Measurements from ENCODE around the gene LAPTM4A.
A peak's percentile ranks its signal among the peaks of the same experiment; 100 is the strongest.

Gene LAPTM4A

DNA sequence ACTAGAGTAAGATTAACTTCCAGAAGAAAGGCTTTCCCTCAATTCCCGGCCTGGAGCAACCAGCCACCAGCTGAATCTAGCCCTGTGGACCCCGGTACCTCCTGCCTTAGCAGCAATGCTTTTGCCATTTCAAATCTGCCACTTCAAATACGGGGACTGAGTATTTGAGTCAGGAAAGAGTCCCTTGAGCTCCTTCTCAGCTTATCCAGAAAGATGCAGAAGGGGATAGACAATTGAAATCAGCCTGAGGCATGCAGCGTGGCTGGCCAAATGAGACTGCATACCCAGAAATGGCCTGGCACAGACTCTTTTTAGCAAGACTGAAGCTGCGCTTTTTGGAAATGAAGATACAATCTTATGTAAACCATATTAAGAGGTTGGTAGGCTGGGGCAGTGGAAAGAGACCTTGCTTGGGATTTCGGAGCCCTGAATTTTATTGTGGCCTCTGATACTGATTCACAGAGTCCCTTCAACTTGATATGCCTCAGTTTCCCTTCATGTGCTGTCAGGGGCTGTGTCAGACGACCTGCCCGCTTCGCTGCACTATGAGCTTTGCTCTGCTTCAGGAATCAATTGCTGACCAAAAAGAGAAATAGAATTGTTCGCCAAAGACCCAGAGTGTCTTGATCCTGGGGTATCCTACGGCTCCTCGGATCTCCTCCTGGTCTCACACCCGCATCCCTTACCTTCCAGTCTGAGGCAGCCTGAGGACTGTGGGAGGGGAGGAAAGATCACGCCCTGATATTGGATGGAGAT, 40.0 kb downstream of the LAPTM4A start:
- TF ChIP-seq ZNF274 (IDR thresholded peaks at IDR 0.05; ENCODE audit: low read depth, low read length) = no peak
- no peak overlapping the region for H3K4me3 ChIP-seq (ENCODE audit: low read length)

DNA sequence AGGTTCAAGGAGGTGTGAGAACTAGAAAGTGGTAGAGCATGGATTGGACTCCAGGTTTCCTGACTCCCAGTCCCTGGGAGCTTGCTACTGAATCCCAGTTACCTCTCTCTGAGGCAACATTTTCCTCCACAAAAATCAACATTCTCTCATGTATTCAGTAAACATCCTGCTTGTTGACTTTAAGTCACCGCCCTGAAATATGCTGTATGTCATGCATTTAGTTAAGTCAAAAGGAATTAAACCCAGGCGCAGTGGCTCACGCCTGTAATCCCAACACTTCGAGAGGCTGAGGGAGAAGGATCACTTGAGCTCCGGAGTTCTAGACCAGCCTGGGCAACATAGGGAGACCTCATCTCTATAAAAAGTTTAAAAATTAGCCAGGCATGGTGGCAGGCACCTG, 42.7 kb downstream of the LAPTM4A start:
- TF ChIP-seq ZNF274 (IDR thresholded peaks at IDR 0.05; ENCODE audit: low read depth, low read length) = no peak

DNA sequence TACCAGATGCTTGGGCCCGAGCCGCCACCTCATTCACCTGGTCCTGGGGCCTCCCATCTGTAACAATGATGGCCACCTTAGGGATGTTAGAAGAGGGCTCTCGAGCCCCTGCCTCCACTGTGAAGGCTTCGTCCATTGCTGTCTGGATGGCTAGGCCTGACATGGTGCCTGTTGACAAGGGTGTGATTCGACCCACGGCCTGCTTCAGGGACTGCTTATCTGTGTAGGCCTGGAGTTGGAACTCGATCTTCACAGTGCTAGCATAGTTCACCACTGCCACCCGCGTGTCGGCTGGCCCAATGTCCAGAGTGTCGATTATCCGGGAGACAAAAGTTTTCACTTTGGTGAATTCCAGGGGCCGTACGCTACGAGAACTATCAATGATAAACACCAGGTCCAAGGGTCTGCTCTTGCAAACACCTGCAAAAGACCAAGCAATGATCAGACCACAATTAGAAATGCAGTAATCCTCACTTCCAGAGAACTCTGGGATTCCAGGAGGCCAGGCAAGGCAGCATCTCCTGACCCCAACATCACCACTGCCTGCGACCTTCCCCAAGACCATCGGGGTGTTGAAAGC, 45.4 kb downstream of the LAPTM4A start:
- no peak overlapping the region for H3K4me3 ChIP-seq (ENCODE audit: low read length)
- no peak for TF ChIP-seq ZNF274 (IDR thresholded peaks at IDR 0.05; ENCODE audit: low read depth, low read length)

More for the DNA sequence above, 42.7 kb downstream of the LAPTM4A start:
- H3K4me3 ChIP-seq (ENCODE audit: low read length) = no peak overlapping the region

DNA sequence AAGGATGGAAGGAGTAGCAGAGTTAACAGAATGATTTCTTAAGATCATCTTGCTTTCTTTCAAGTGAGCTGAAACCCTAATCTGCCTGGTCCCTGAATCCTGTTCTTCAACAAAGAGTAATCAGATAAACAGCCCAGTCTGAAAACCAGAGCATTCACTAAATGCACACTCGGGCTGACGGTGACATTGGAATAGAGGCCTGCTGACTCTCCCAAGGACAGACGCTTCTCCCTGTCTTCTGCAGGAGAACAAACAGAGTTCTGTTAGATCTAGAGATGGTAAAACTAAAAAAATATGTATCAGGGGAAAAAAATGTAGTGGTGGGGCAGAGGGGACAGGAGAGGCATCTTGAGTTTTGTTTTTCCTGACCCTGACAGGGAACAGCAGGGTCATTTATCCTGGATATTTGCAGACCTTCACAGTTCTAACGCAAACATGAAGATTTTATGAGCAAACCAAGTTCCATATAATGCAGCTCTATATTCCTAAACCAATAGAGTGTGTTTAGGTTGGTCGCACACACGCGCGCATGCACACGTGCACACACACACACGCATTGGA, 46.3 kb downstream of the LAPTM4A start:
- no peak for TF ChIP-seq ZNF274 (IDR thresholded peaks at IDR 0.05; ENCODE audit: low read depth, low read length)
- no peak overlapping the region for H3K4me3 ChIP-seq (ENCODE audit: low read length)

DNA sequence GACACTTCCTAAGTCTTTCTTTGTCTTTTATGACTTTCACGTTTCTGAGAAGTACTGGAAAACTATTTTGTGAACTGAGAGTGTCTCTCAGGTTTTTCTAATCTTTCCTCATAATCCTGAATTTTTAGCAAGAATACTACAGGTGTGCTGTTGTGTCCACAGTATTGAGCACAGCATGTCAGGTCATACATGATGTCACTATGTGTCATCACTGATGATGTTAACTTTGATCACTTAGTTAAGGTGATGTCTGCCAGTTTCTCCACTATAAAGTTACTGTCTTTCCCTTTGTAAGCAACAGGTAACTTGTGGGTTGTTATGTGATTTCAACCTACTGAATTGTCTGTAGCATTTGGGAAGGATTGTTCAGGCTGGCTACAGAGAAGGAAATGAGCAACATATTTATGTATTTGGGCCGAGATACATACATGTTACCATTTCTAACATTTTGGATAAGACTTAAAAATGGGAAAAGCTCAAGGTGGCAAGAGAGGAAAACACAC, 50.0 kb downstream of the LAPTM4A start:
- TF ChIP-seq ZNF274 (IDR thresholded peaks at IDR 0.05; ENCODE audit: low read depth, low read length) = no peak
- H3K4me3 ChIP-seq (ENCODE audit: low read length) = no peak overlapping the region

DNA sequence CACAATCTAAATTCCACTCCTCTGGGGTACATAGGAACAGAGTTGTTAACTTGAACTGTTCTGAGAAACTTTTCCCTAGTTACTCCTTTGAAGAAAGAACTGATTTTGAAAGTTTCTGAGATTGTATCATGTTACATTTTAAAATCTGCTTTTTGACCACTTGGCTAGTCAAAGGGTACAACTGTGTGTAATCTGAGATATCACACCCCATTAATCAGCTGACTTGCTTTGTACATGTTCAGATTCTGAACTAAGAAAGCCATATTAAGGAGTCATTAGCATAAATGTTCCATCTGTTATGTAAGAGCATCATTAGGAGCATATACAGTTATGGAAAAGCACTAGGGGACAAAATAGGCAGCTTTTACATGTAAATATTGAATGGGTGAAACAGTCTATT, 57.7 kb downstream of the LAPTM4A start:
- no peak overlapping the region for H3K4me3 ChIP-seq (ENCODE audit: low read length)
- no peak for TF ChIP-seq ZNF274 (IDR thresholded peaks at IDR 0.05; ENCODE audit: low read depth, low read length)

DNA sequence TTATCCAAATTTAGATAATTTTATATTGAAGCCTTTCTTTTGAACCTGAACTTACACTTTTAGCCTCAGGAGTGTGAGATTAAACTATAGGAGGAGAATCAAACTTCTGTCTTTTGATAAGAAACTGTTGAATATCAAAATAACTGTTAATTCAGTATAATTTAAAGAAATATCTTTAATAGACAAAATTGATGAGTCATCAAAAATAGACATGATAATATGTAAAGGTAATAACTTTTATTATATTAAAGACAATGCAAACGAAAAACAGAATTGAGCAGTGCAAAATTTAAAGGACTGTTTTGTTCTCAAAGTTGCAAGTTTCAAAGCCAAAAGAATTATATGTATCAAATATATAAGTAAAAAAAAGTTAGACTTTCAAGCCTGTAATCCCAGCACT, 59.5 kb downstream of the LAPTM4A start:
- H3K4me3 ChIP-seq (ENCODE audit: low read length) = no peak overlapping the region
- TF ChIP-seq ZNF274 (IDR thresholded peaks at IDR 0.05; ENCODE audit: low read depth, low read length) = no peak

DNA sequence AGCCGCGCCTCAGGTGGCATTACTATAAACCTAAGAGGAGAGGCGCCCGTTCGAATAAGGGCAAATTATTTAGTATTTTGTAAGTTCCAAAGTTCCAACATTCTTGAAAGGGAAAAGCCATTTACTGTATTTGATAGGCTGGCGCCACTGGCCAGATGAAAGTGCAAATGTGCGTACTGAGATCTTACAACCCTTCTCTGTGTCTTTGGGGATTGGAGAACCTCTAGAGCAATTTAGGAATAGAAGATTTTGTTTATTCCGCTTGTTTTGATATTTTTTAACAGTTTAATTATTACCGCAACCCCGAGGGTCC, 61.1 kb downstream of the LAPTM4A start:
- peak overlapping the region; percentile 85 for H3K4me3 ChIP-seq (ENCODE audit: low read length)
- no peak for TF ChIP-seq ZNF274 (IDR thresholded peaks at IDR 0.05; ENCODE audit: low read depth, low read length)

DNA sequence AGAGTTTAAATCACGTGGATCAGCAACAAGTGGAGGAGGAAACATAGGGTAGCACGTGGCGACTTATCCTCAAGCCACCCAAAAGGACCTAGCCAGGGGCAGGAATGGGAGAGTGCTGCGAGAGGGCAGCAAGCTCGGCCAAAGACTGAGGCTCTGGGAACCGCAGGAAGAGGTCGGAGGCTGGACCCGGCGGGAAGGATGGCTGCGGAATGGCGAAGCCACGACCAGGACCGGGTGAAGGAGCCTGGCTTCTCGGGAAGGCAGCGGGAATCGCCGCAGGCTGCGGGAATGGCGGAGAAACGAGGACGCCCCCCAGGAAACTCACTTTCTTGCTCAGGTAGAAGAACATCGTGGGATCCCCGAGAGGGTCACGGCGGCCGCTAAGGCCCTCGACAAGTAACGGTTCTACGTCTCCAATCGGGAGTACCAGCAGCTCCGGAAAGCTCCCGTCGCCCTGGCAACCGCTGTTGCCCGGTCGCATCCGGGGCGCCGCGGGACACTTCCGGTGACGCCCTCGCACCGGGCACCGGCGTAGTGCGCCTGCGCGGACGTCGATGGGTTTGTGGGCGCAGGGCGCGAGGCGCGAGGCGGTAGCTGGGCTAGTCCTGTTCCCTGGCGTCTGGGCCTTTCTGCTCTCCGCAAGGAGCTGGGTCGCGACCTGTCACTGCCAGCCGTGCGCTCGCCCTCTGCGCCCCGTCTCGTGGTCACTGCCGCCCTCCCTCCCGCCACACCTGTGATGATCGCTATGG, 61.6 kb downstream of the LAPTM4A start, which contains the start of gene WDR35:
Gene WDR35 (minus strand): TSS at position 439 of the 749 bp plus-strand sequence. CDS start 90 bp downstream, at position 349.
- TF ChIP-seq ZNF274 (IDR thresholded peaks at IDR 0.05; ENCODE audit: low read depth, low read length) = no peak

DNA sequence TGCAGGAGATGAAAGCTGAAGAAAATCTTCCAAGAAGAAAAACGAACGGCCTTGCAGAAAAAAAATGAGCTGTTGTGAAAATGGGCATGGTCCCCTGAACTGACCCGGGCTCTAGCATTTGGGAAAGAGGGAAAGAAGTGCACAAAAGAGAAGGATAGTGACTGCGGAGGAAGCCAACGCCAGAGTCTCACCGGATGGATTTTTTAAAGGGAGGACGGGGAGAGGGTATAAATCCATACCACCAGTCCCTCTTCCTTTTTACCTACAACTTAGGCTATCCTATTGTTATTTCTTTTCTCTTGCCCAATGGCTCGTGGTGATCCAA, 62.1 kb downstream of the LAPTM4A start:
- H3K4me3 ChIP-seq (ENCODE audit: low read length) = peak overlapping the region; percentile 85
- no peak for TF ChIP-seq ZNF274 (IDR thresholded peaks at IDR 0.05; ENCODE audit: low read depth, low read length)

More for the DNA sequence above, 61.6 kb downstream of the LAPTM4A start, which contains the start of gene WDR35:
- H3K4me3 ChIP-seq (ENCODE audit: low read length) = peak within 1 kb of the TSS; percentile 85

DNA sequence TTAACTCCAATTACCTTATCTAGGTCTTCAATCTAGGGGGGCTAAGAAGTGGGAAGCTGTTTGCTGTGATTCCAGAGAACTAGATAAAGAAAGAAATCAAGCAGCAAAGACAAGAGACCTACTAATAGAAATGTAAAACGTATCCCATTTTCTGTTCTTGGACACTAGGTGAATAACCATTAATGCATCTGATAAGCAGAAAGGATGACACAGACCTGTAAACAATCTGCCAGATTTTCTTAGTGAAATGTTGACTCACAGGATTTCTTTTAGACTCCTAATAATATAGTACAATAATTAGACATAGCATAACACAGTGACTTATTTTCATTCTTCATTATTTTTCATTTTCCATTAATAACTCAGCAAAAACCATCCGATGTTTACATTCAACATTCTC, 62.8 kb downstream of the LAPTM4A start:
- no peak for TF ChIP-seq ZNF274 (IDR thresholded peaks at IDR 0.05; ENCODE audit: low read depth, low read length)
- H3K4me3 ChIP-seq (ENCODE audit: low read length) = peak overlapping the region; percentile 85; the same call in 1 of the 2 replicates

DNA sequence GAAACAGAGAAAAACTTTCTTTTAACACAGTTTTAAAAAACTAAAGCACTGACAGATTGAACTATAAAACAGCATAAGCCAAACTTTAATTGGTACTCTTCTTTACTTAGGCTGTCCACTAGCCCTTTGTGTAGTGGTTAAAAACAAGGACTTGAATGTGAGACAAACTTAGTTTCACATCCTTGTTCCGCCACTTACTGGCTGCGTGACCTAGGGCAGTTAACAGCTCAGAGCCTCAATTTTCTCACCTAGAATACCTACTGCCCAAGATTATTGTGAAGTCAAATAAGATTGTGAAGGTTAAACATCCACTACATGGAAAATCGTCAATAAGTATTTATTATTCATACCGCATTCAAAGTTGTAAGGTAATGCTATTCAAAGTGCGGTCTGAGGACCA, 63.5 kb downstream of the LAPTM4A start:
- no peak for TF ChIP-seq ZNF274 (IDR thresholded peaks at IDR 0.05; ENCODE audit: low read depth, low read length)
- no peak overlapping the region for H3K4me3 ChIP-seq (ENCODE audit: low read length)
